Calu3 (cell line): Measurements from ENCODE around the gene DHDH. TPM values are rescaled to one million over a fixed set of nuclear protein-coding genes. Genes with fewer than 3 reads are reported as not detected.

ENCODE experiments used
- BruUV-seq: library from RNA; stranded (reverse); fragments of 400-500 nt; replicated peaks from 2 replicates; lab custom pipeline; 2021; lab: Mats Ljungman, UMichigan
- CTCF ChIA-PET: fragments of 300-600 bp; sonication (Branson Sonifier 250); formaldehyde crosslinking; loops from one replicate; lab custom pipeline; 2022; ENCODE audit warnings: antibody characterized with exemption; lab: Charles Lee
- DNase-seq: peaks from one replicate; pipeline ENCODE4 v3.0.0; 2022
- H3K27ac Mint-ChIP-seq: one replicate; pipeline ENCODE4 v1.8.0; 2022; ENCODE audit warnings: mixed read lengths; ENCODE audit not compliant: unreplicated experiment
- H3K27me3 Mint-ChIP-seq: one replicate; pipeline ENCODE4 v1.8.0; 2022; ENCODE audit warnings: mixed read lengths; ENCODE audit not compliant: unreplicated experiment
- H3K36me3 Mint-ChIP-seq: one replicate; pipeline ENCODE4 v1.8.0; 2022; ENCODE audit warnings: mild to moderate bottlenecking, moderate library complexity, mixed read lengths; ENCODE audit not compliant: insufficient read depth, unreplicated experiment
- H3K4me1 Mint-ChIP-seq: one replicate; pipeline ENCODE4 v1.8.0; 2022; ENCODE audit warnings: mild to moderate bottlenecking, low read depth, mixed read lengths; ENCODE audit not compliant: unreplicated experiment
- H3K4me3 Mint-ChIP-seq: one replicate; pipeline ENCODE4 v1.8.0; 2022; ENCODE audit warnings: mild to moderate bottlenecking, low read depth, moderate library complexity, mixed read lengths; ENCODE audit not compliant: unreplicated experiment
- H3K9me3 Mint-ChIP-seq: one replicate; pipeline ENCODE4 v1.8.0; 2022; ENCODE audit warnings: low read depth, mixed read lengths; ENCODE audit not compliant: unreplicated experiment
- intact Hi-C: fragments of 100-400 bp; cut with micrococcal nuclease; formaldehyde crosslinking; loops from one replicate; pipeline ENCODE4 v1.10.0; 2022; ENCODE audit not compliant: unreplicated experiment
- total RNA-seq: library from RNA; stranded (reverse); gene quantifications from 2 replicates; pipeline ENCODE4 v1.2.3, GENCODE V29; 2022
- TF ChIP-seq, protein P1 (sequence below): fragments of 200-600 bp; IDR thresholded peaks from one replicate; pipeline ENCODE4 v1.8.0; 2022; ENCODE audit warnings: antibody characterized with exemption; ENCODE audit not compliant: unreplicated experiment

DHDH gene
- total RNA-seq, 1 experiment from 2014 or later, result 2.1 TPM

DNA sequence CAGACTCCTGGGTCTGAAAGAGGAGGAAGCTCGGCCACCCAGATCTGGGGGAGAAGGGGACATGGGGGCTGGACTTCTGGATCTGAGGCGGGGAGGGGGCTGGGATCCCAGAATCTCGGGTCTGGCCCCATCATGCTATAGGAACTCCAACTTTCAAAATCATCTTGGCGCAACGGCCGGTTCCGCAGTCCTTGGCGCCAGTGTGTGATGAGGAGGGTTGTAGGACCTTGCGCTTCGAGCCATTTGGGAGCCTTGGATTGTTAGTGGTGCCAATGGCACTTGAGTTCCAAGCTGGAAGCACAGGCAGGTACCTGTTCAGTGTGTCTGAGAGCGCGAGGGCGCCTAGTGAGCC is 60.5 kb downstream of the DHDH start:
- Mint-ChIP-seq H3K27ac (peak overlapping the region; percentile 94), H3K9me3 (no peaks in the 10 kb centered on the region), H3K4me3 (peak overlapping the region; percentile 92), H3K27me3 (no peaks in the 10 kb centered on the region), H3K36me3 (peaks cover 66% of the 10 kb centered on the region), H3K4me1 (peaks cover 44% of the 10 kb centered on the region)
- no peak for DNase-seq
- CTCF ChIA-PET, result interaction anchor here (0.5 to 2.3 kb wide), 23 partner anchors 11 to 678 kb away, joined by 3 to 16 read pairs (median 6); partner anchors contain the start of genes CGB7, FUT2, LIN7B and NTF4
- TF ChIP-seq, protein P1, sequence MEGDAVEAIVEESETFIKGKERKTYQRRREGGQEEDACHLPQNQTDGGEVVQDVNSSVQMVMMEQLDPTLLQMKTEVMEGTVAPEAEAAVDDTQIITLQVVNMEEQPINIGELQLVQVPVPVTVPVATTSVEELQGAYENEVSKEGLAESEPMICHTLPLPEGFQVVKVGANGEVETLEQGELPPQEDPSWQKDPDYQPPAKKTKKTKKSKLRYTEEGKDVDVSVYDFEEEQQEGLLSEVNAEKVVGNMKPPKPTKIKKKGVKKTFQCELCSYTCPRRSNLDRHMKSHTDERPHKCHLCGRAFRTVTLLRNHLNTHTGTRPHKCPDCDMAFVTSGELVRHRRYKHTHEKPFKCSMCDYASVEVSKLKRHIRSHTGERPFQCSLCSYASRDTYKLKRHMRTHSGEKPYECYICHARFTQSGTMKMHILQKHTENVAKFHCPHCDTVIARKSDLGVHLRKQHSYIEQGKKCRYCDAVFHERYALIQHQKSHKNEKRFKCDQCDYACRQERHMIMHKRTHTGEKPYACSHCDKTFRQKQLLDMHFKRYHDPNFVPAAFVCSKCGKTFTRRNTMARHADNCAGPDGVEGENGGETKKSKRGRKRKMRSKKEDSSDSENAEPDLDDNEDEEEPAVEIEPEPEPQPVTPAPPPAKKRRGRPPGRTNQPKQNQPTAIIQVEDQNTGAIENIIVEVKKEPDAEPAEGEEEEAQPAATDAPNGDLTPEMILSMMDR, result no peak
- intact Hi-C loops, result loop anchor here (10.0 kb wide), 1 partner anchor 231 kb away; no protein-coding TSS in a partner anchor
- no TSS peak for BruUV-seq

Other genes with a start within 250 kb of the DHDH start
- 8.7 and 10.4 TPM in 2 replicates for gene FUT2, start 237.7 kb upstream of the DHDH start, total RNA-seq
- 1.7 TPM in 2 replicates for gene MAMSTR, start 214.0 kb upstream of the DHDH start, total RNA-seq
- 0.09 and 0.29 TPM in 2 replicates for gene RASIP1, start 193.1 kb upstream of the DHDH start, total RNA-seq
- 0.31 and 0.42 TPM in 2 replicates for gene IZUMO1, start 186.8 kb upstream of the DHDH start, total RNA-seq
- gene FUT1, start 181.1 kb upstream of the DHDH start, total RNA-seq, result 2.6 and 2.9 TPM in 2 replicates
- not detected in 2 replicates for gene FGF21, start 178.2 kb upstream of the DHDH start, total RNA-seq
- gene BCAT2, start 122.7 kb upstream of the DHDH start, total RNA-seq, result 84.4 and 91.0 TPM in 2 replicates
- gene HSD17B14, start 97.2 kb upstream of the DHDH start, total RNA-seq, result 2.6 and 5.7 TPM in 2 replicates
- gene PLEKHA4, start 65.1 kb upstream of the DHDH start, total RNA-seq, result 57.6 and 72.2 TPM in 2 replicates
- 118 TPM in 2 replicates for gene PPP1R15A, start 61.3 kb upstream of the DHDH start, total RNA-seq
- not detected in 2 replicates for gene TULP2, start 35.0 kb upstream of the DHDH start, total RNA-seq
- gene NUCB1, start 33.4 kb upstream of the DHDH start, total RNA-seq, result 162 and 173 TPM in 2 replicates
- gene BAX, start 21.2 kb downstream of the DHDH start, total RNA-seq, result 141 and 147 TPM in 2 replicates
- gene FTL, start 31.6 kb downstream of the DHDH start, total RNA-seq, result 1,459 and 1,979 TPM in 2 replicates
- 59.6 and 64.7 TPM in 2 replicates for gene GYS1, start 59.6 kb downstream of the DHDH start, total RNA-seq
- gene RUVBL2, start 60.2 kb downstream of the DHDH start, total RNA-seq, result 184 and 199 TPM in 2 replicates
- gene LHB, start 83.4 kb downstream of the DHDH start, total RNA-seq, result 1.1 TPM in 1 of 2 replicates, not detected in the other
- gene CGB3, start 90.6 kb downstream of the DHDH start, total RNA-seq, result 1.1 TPM in 1 of 2 replicates, not detected in the other
- gene CGB2, start 98.2 kb downstream of the DHDH start, total RNA-seq, result 0.52 TPM in 1 of 2 replicates, not detected in the other
- not detected in 2 replicates for gene CGB1, start 103.2 kb downstream of the DHDH start, total RNA-seq
- gene CGB5, start 110.1 kb downstream of the DHDH start, total RNA-seq, result 2.6 and 3.3 TPM in 2 replicates
- 0.54 and 0.56 TPM in 2 replicates for gene CGB8, start 115.4 kb downstream of the DHDH start, total RNA-seq
- gene CGB7, start 124.0 kb downstream of the DHDH start, total RNA-seq, result 0.66 and 1.0 TPM in 2 replicates
- gene NTF4, start 131.1 kb downstream of the DHDH start, total RNA-seq, result 0.69 and 0.83 TPM in 2 replicates
- gene KCNA7, start 139.0 kb downstream of the DHDH start, total RNA-seq, result not detected in 2 replicates
- gene SNRNP70, start 151.8 kb downstream of the DHDH start, total RNA-seq, result 310 and 325 TPM in 2 replicates
- gene LIN7B, start 180.7 kb downstream of the DHDH start, total RNA-seq, result 7.0 and 7.5 TPM in 2 replicates
- gene C19orf73, start 185.4 kb downstream of the DHDH start, total RNA-seq, result 1.9 and 2.0 TPM in 2 replicates
- gene PPFIA3, start 185.8 kb downstream of the DHDH start, total RNA-seq, result 4.9 and 6.0 TPM in 2 replicates
- gene HRC, start 221.7 kb downstream of the DHDH start, total RNA-seq, result not detected in 2 replicates
- 70.0 and 79.9 TPM in 2 replicates for gene TRPM4, start 224.1 kb downstream of the DHDH start, total RNA-seq